DND-41 (cell line): ENCODE data around the gene HINT3.

Experiments used
- EZH2 ChIP-seq: IDR thresholded peaks from 3 replicates; pipeline ENCODE4 v1.6.1; 2012; ENCODE audit warnings: borderline replicate concordance, low read depth, mild to moderate bottlenecking, moderate library complexity, low read length, inconsistent platforms; ENCODE audit not compliant: severe bottlenecking
- TF ChIP-seq, protein P1 (sequence below): IDR thresholded peaks from 2 replicates; pipeline ENCODE4 v1.5.1; 2012; ENCODE audit warnings: borderline replicate concordance, low read length, moderate library complexity, mild to moderate bottlenecking; ENCODE audit not compliant: poor library complexity, severe bottlenecking; ENCODE audit errors: extremely low read depth

DNA sequence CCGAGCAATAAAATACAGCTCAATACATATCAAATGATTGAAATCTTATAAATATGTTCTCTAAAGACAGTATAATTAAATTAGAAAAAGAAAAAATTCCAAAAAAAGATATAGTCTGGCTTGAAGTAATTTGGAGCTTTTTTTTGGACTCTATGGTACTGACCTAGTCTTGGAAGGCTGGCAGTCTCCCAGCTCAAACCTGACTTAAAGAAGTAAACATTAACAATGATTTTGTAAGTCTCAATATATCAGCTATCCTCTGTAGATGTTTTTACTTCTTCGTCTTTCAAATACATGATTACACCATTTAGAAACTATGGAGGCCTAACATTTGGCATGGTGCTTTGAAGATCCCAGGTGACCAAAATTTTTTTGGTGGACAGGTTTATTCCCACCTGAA lies 14.2 kb downstream of the HINT3 start:
- TF ChIP-seq, protein P1, sequence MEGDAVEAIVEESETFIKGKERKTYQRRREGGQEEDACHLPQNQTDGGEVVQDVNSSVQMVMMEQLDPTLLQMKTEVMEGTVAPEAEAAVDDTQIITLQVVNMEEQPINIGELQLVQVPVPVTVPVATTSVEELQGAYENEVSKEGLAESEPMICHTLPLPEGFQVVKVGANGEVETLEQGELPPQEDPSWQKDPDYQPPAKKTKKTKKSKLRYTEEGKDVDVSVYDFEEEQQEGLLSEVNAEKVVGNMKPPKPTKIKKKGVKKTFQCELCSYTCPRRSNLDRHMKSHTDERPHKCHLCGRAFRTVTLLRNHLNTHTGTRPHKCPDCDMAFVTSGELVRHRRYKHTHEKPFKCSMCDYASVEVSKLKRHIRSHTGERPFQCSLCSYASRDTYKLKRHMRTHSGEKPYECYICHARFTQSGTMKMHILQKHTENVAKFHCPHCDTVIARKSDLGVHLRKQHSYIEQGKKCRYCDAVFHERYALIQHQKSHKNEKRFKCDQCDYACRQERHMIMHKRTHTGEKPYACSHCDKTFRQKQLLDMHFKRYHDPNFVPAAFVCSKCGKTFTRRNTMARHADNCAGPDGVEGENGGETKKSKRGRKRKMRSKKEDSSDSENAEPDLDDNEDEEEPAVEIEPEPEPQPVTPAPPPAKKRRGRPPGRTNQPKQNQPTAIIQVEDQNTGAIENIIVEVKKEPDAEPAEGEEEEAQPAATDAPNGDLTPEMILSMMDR, result no peak
- TF ChIP-seq EZH2, result no peak
